Ammon's horn (tissue), 1 donor: Measurements from ENCODE around the gene SHE.

Source experiments
- DNase-seq: peaks from one replicate; pipeline ENCODE4 v3.0.0-alpha.2; 2016; ENCODE audit warnings: low spot score

The SHE gene

GRCh38 chr1:154479764-154480421 lies 22.3 kb downstream of the SHE start:
- DNase-seq = peak; percentile 88

- no peak for DNase-seq
Observed at GRCh38 chr1:154478639-154479038, 23.6 kb downstream of the SHE start.

GRCh38 chr1:154478013-154478412 lies 24.2 kb downstream of the SHE start:
- DNase-seq = no peak

- no peak for DNase-seq
Observed at GRCh38 chr1:154476791-154477190, 25.4 kb downstream of the SHE start.

GRCh38 chr1:154474802-154475201 lies 27.4 kb downstream of the SHE start:
- DNase-seq = peak; percentile 96

- DNase-seq = no peak
Observed at GRCh38 chr1:154471304-154471703, 30.9 kb downstream of the SHE start.

GRCh38 chr1:154469844-154470560 lies 32.2 kb downstream of the SHE start:
- no peak for DNase-seq

- peak; percentile 23 for DNase-seq
Observed at GRCh38 chr1:154468535-154469250, 33.5 kb downstream of the SHE start.

- DNase-seq = no peak
Observed at GRCh38 chr1:154467434-154468102, 34.6 kb downstream of the SHE start.

- no peak for DNase-seq
Observed at GRCh38 chr1:154466921-154467417, 35.2 kb downstream of the SHE start.

GRCh38 chr1:154466206-154466605 lies 36.0 kb downstream of the SHE start:
- no peak for DNase-seq

GRCh38 chr1:154465621-154466195 lies 36.5 kb downstream of the SHE start:
- DNase-seq = no peak

GRCh38 chr1:154463512-154463990 lies 38.7 kb downstream of the SHE start:
- DNase-seq = peak; percentile 32

GRCh38 chr1:154460695-154461260 lies 41.4 kb downstream of the SHE start:
- no peak for DNase-seq

- DNase-seq = peak; percentile 53
Observed at GRCh38 chr1:154459080-154459479, 43.1 kb downstream of the SHE start.

- DNase-seq = no peak
Observed at GRCh38 chr1:154456631-154457030, 45.6 kb downstream of the SHE start.

- DNase-seq = no peak
Observed at GRCh38 chr1:154454386-154455120, 47.7 kb downstream of the SHE start.

GRCh38 chr1:154453574-154454352 lies 48.4 kb downstream of the SHE start:
- no peak for DNase-seq

GRCh38 chr1:154453161-154453560 lies 49.1 kb downstream of the SHE start:
- DNase-seq = no peak

GRCh38 chr1:154448331-154448811 lies 53.8 kb downstream of the SHE start:
- DNase-seq = no peak
